ENCODE results near the gene DCTPP1. TPM values are rescaled to one million over a fixed set of nuclear protein-coding genes. Genes with fewer than 3 reads are reported as not detected.

DCTPP1 gene
- total RNA-seq, 1 experiment from 2014 or later, result 125 TPM

DNA sequence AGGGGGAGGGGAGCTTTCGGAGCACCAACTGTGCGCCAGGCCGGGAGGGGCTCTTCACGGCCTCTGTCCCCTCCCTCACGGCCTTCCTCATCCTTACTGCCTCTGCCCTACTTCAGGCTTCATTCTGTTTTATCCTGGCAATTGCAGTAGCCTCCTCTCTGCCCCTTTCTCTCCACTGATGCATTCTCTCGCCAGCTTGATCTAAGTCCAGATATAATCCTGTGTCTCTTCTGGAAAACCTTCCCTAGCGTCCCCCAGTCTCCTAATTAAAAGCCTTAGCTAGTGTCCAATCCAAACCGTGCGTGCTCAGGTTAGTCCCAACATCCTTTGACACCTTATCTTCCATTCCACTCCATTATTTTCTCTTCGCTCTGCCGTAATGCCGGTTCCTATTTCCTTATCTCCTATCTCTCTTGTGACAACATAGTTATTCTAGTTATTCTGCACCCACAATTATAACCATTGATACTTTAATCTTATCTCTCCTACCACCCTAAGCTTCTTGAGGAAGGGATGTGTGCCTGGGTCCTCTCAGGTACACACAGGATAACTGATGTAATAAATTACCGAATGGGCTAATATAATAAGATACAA lies 33.7 kb downstream of the DCTPP1 start:
- Histone ChIP-seq H3K27ac (ENCODE audit: low read depth, low read length) (peak overlapping the region; percentile 97), H4K20me1 (ENCODE audit: insufficient read depth) (no peaks in the 10 kb centered on the region), H3K9me2 (ENCODE audit: insufficient read depth) (no peaks in the 10 kb centered on the region), H3K27me3 (ENCODE audit: insufficient read depth, low read length) (no peaks in the 10 kb centered on the region), H3K4me2 (ENCODE audit: low read length) (peak overlapping the region; percentile 88), H2AFZ (ENCODE audit: low read depth, low read length, poor library complexity, severe bottlenecking) (no peak overlapping the region), H3K9ac (ENCODE audit: low read length) (peak overlapping the region; percentile 87), H3K79me2 (ENCODE audit: insufficient read depth, low read length) (peaks cover 25% of the 10 kb centered on the region), H3K4me3 (replicated peaks in 1 of 2; ENCODE audit: low read depth in 1 of 2, low read length in 2 of 2) (peak overlapping the region; percentile 95 to 96), H3K36me3 (ENCODE audit: control insufficient read depth in 1 of 2, insufficient read depth in 2 of 2, low read length in 2 of 2) (peaks cover 2 to 18% of the 10 kb centered on the region in 2 experiments; a peak in 3 of 4 replicates), H3K9me3 (ENCODE audit: control insufficient read depth in 1 of 2, insufficient read depth in 1 of 2, low read depth in 1 of 2, low read length in 2 of 2) (no peaks in the 10 kb centered on the region), H3K4me1 (ENCODE audit: control insufficient read depth in 1 of 2, insufficient read depth in 2 of 2, low read length in 2 of 2) (peaks cover 31 to 57% of the 10 kb centered on the region in 2 experiments)
- BruUV-seq (replicated peaks), result TSS peak; percentile 69
- ChIA-PET CTCF (interaction anchor here (1.6 to 2.5 kb wide), 4 partner anchors 12 to 25 kb away, joined by 5 to 19 read pairs (median 8); partner anchors contain the start of gene ZNF771), POLR2A (interaction anchor here (1.2 to 2.1 kb wide), 5 partner anchors 9 to 34 kb away, joined by 3 to 10 read pairs (median 4); partner anchors contain the start of genes DCTPP1 and ZNF771), RAD21 (ENCODE audit: low non-redundant PET in 1 of 2, low total read pairs in 2 of 2, uncharacterized antibody in 2 of 2, unreplicated experiment in 2 of 2) (interaction anchor here in 1 of 2 experiments (1.9 kb wide), 1 partner anchor 41 kb away, joined by 4 read pairs; the partner anchor contains the start of gene CD2BP2)
- TF ChIP-seq CBX3 (IDR thresholded peaks at IDR 0.05; ENCODE audit: low read depth) (no peak), ZFX (IDR thresholded peaks at IDR 0.05) (no peak), SP1 (IDR thresholded peaks at IDR 0.05; ENCODE audit: low read depth) (no peak), ZNF274 (IDR thresholded peaks at IDR 0.05; ENCODE audit: low read depth, low read length) (no peak)
- TF ChIP-seq, protein P1, sequence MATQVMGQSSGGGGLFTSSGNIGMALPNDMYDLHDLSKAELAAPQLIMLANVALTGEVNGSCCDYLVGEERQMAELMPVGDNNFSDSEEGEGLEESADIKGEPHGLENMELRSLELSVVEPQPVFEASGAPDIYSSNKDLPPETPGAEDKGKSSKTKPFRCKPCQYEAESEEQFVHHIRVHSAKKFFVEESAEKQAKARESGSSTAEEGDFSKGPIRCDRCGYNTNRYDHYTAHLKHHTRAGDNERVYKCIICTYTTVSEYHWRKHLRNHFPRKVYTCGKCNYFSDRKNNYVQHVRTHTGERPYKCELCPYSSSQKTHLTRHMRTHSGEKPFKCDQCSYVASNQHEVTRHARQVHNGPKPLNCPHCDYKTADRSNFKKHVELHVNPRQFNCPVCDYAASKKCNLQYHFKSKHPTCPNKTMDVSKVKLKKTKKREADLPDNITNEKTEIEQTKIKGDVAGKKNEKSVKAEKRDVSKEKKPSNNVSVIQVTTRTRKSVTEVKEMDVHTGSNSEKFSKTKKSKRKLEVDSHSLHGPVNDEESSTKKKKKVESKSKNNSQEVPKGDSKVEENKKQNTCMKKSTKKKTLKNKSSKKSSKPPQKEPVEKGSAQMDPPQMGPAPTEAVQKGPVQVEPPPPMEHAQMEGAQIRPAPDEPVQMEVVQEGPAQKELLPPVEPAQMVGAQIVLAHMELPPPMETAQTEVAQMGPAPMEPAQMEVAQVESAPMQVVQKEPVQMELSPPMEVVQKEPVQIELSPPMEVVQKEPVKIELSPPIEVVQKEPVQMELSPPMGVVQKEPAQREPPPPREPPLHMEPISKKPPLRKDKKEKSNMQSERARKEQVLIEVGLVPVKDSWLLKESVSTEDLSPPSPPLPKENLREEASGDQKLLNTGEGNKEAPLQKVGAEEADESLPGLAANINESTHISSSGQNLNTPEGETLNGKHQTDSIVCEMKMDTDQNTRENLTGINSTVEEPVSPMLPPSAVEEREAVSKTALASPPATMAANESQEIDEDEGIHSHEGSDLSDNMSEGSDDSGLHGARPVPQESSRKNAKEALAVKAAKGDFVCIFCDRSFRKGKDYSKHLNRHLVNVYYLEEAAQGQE (IDR thresholded peaks at IDR 0.05; ENCODE audit: low read depth), result no peak
- DNase-seq (ENCODE audit: low read depth, low spot score), result no peak
- no peak for ATAC-seq
- intact Hi-C loops (cut with micrococcal nuclease), result loop anchor here (1.0 to 2.0 kb wide), 2 partner anchors 17 to 41 kb away; partner anchors contain the start of gene CD2BP2
